HG03108 (cell line): ENCODE measurements around the gene MME.

Source experiments
- ATAC-seq: cut with Tn5 transposase; IDR thresholded peaks from one replicate; pipeline ENCODE4 v1.9.1; 2021; ENCODE audit warnings: moderate library complexity; ENCODE audit not compliant: unreplicated experiment

Gene MME

GRCh38 chr3:155135003-155135402 is 54.9 kb downstream of the MME start:
- ATAC-seq, result no peak

GRCh38 chr3:155138677-155139076 is 58.6 kb downstream of the MME start:
- ATAC-seq, result no peak

- no peak for ATAC-seq
Measured at GRCh38 chr3:155147588-155147987, 67.5 kb downstream of the MME start.

GRCh38 chr3:155149494-155149893 is 69.4 kb downstream of the MME start:
- ATAC-seq, result no peak

GRCh38 chr3:155153242-155154186 is 73.4 kb downstream of the MME start:
- no peak for ATAC-seq

DNA sequence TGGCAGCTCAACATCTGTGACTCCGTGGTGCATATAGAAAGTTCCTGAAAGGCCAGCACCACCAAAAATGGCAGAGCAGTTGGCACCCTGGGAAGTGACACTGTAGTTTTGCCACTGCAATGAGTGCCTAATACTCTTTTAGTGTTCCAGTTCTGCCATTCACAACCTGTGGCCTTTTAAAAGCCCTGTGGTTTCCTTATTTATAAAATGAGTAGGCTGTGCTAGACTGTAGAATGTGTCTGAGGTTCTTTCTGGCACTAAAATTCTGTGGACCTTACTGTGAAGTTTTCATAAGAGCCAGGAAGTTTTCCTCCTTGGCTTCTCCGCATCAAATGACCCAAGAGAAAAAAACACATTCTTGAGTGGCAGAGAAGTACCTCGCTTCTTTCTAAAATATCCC is 74.1 kb downstream of the MME start:
- ATAC-seq, result no peak

DNA sequence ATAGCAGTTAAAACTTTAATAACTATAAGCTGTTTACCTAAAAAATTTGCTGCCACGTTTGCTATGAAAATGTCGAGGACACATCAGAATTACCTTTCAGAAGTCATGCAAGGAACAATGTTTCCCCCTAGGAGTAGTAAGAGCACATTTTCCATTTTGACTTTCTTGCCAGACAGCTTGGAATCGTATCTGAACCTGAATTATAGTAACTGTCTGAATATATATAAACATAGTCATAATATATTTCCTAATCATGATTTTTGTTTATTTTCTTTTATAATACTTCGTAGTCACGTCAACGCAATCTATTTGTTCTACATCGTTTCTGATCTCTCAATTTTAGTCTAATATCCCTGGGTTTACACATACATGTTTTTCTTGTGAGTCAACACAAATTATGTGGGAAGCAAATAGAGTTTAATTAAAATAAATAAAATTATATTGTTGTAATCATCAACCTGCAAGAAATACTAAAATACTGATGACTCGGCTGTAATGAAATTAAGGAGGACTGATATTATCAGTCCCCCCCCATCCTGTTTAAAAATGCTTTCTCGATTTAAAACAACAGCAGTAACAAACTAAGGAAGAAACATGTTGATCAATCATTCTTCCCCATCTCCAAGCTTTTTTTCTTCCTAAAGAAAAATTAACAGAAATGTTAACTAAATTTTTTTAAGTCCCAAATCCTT is 78.4 kb downstream of the MME start:
- no peak for ATAC-seq

DNA sequence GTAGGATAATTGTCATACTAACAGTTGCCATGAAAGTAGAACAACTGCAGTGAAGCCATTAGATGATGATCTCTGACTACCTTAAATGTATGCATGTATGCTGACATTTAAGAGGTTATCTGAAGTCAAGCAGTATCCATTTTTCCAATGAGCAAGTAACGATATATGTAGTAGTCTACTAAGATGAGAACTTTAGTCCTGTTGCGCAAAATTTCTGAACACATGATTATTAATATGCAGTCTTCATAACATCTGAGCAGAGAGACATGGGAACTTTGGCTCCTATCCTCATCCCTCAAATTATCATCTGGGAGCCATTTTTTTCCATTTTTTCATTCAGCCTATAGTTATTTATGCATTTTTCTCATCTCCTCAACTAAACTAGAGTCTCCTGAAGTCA is 79.2 kb downstream of the MME start:
- no peak for ATAC-seq

DNA sequence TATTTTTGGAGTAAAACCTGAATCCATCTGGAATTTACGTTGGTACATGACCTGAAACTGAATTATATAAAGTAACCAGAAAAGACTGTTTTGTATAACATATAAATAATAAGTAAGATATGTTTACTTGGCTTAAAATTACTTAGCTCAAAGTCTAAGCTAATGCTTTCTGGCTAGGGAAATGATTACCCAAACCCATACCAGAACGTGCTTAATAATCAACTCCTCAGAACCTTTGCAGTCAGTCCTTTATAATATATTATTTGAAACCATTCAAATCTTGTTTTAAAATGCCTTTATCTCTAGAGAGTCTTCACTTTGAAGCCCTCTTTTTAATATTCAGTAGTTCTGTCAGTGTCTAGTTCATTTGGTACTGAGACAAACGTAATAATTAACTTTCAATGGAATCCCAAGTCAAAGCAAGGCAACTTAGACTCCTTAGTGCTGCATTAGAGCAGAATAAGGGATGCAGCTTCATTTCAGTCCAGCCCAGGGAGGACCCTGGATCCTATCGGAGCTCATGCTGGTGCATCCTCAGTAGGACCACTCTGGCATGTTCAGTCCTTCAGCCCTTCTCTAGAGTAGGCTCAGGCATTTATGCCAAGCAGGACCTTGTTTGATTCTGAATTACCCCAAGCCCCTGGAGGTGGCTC is 81.6 kb downstream of the MME start:
- no peak for ATAC-seq

GRCh38 chr3:155164306-155164705 is 84.2 kb downstream of the MME start:
- ATAC-seq, result no peak

DNA sequence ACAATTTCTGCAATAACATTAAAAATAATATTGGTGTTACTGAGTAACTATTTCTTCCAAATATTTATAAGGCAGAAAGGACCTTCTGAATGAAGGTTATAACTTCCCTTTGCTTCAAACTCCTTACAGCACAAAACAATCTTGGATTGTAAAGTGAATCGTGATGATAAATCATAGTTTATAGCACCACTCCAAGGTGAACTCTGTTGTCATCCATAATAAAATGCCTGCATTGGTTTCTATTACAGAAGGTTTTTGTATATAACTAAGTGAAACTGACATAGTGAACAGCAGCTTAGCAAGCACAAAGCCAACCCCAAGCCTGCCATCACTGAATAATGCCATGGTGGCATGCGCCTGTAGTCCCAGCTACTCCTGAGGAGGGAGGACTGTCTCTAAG is 86.3 kb downstream of the MME start:
- ATAC-seq, result no peak

GRCh38 chr3:155169197-155169596 is 89.1 kb downstream of the MME start:
- no peak for ATAC-seq

DNA sequence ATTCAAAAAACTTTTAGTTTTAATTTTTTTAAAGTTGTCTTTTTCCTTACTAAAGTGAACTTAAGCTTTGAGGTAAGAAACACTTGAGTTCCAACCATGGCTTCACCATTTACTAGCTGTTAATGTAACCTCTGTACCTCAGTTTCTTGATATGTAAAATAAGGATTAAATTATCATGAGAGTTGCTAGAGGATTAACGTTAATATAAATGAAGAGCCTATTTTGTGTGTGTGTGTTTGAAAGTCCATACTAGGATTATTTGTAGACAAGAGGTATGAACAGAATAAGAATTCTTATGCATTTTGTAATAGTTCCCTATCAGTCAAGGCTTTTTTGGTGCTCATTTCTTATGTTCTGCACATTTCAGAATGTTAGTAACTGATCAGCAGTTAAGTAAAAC is 93.7 kb downstream of the MME start:
- ATAC-seq, result no peak

DNA sequence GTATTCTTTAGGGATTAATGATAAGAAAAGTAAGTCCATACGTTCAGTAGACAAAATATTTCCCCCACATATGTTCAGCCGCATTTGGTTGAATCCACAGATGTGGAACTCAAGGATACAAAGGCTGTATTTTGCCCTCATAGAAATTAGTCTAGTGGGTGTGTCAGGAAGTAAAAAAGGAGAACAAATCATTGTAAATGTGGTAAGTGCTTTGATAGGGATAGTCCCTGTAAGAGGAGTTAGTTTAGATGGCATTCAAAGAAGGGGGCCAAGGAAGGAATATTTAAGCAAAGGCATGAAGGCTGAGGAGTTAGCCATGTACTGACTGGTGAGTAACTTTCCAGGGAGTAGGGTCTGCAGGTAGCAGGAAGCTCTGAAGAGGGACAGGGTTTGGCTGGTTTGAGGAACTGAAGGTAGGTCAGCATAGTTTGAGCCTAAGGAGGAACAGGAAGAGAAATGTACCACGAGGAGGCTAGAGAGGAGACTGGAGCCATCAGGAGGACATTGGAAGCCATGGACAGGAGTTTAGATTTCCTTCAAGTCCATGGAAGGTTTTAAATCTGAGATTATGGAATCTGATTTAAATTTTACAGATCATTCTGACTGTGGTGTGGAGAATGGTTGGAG is 98.8 kb downstream of the MME start:
- no peak for ATAC-seq

DNA sequence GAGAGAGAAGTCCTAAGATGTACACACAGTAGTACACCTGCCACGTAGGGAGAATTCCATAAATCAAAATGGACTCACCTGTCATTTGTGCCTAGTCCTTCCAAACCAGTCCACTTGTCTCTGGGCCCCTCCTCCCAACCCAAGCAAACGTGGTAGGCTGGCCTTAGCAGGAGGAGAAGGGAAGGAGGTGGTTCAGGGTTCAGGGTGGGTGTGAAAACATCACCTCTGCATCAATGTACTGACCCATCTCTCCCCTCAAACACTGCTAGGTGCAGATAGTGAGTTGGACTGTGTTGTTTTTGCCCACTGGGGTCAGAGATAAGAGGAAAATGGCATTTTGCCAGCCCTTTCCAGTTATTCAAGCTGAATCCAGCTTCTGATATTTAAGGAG is 99.3 kb downstream of the MME start:
- no peak for ATAC-seq

DNA sequence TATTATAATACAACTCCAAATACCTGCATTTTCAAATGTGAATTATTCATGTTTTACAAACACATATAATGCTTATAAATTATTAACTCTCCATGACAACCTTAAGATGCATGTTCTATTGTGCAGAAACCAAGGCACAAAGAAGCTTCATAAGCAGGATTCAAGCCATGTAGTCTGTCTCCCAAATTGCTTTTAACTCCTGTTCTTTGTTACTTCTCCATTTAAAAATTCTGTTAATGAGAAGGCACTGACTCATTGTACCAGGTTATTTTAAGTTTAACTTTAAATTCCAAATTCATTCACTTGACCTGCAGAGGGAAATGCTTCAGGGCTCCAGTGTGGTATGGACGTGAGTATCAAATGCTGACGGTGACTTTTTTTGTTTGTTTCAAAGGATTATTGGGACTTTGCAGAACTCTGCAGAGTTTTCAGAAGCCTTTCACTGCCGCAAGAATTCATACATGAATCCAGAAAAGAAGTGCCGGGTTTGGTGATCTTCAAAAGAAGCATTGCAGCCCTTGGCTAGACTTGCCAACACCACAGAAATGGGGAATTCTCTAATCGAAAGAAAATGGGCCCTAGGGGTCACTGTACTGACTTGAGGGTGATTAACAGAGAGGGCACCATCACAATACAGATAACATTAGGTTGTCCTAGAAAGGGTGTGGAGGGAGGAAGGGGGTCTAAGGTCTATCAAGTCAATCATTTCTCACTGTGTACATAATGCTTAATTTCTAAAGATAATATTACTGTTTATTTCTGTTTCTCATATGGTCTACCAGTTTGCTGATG is 100.0 kb downstream of the MME start:
- ATAC-seq, result no peak

DNA sequence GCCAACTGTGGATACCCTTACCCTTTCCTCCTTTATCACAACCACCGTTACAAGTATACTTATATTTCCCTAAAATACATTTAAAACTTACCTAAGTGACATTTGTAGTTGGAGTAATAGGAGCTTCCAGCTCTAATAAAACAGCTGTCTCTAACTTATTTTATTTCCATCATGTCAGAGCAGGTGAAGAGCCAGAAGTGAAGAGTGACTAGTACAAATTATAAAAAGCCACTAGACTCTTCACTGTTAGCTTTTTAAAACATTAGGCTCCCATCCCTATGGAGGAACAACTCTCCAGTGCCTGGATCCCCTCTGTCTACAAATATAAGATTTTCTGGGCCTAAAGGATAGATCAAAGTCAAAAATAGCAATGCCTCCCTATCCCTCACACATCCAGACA is 102.3 kb downstream of the MME start:
- no peak for ATAC-seq

GRCh38 chr3:155184011-155184410 is 103.9 kb downstream of the MME start:
- ATAC-seq, result no peak

DNA sequence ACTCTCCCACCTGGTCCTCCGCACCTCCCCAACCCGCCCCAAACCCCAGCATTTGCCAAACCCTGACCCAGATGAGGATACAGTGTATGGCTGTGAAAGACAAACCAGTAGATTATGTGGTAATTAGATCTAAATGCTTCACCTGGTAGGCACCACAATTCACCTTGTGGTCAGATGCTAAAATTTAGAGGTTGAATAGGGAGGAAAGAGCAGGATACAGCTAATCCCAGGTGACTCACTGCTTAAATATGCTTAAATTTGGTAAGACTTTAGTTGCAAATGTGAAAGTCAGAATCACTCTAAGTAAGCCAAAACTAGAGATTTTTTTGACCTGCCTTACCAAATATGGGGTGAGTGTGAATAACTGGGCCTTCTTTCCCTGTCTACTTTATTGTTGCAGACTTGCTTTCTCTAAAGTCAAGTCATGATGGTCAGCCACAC is 105.5 kb downstream of the MME start:
- ATAC-seq, result no peak

GRCh38 chr3:155188031-155188430 is 107.9 kb downstream of the MME start:
- ATAC-seq, result no peak

- no peak for ATAC-seq
Measured at GRCh38 chr3:155189478-155189877, 109.4 kb downstream of the MME start.
